ENCODE measurements around the gene CLASRP. TPM values are rescaled to one million over a fixed set of nuclear protein-coding genes. Genes with fewer than 3 reads are reported as not detected.
"Not testable (repeated sequence)": the region's sequence is repeated elsewhere in the genome, so short reads cannot be mapped to it uniquely, and the experiment has no call there.

CLASRP gene
- total and polyA plus RNA-seq, 2 experiments from 2014 or later: 9.2 to 45.1 TPM

DNA sequence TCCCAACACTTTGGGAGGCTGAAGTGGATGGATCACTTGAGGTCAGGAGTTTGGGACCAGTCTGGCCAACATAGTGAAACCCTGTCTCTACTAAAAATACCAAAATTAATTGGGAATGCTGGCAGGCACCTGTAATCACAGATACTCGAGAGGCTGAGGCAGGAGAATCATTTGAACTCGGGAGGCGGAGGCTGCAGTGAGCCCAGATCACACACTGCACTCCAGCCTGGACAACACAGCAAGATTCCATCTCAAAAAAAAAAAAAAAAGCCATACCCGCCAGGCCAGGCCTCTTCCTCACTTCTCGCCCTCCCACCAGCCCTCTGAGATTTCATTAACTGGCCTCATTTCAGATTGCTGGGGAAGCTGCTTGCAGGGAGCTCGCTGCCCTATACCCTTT, 45.3 kb upstream of the CLASRP start:
- Histone ChIP-seq H3K4me1 (ENCODE audit: insufficient read depth) (no peaks in the 10 kb centered on the region), H3K9ac (no peak overlapping the region), H2AFZ (no peak overlapping the region), H3K4me2 (ENCODE audit: unreplicated experiment) (no peak overlapping the region), H3K4me3 (no peak overlapping the region), H3K9me2 (ENCODE audit: insufficient read depth) (no peaks in the 10 kb centered on the region), H3K36me3 (ENCODE audit: low read depth) (no peaks in the 10 kb centered on the region), H3K9me3 (ENCODE audit: low read depth) (no peaks in the 10 kb centered on the region), H3K27me3 (replicated peaks; ENCODE audit: insufficient read depth) (no peaks in the 10 kb centered on the region), H4K20me1 (ENCODE audit: insufficient read depth) (no peaks in the 10 kb centered on the region), H3K79me2 (ENCODE audit: insufficient read depth) (no peaks in the 10 kb centered on the region), H3F3A (ENCODE audit: insufficient read depth) (no peaks in the 10 kb centered on the region), H3K27ac (no peak overlapping the region)
- in situ Hi-C loops (cut with MboI): no loop called here
- no peak for TF ChIP-seq EZH2 (IDR thresholded peaks at IDR 0.05; ENCODE audit: insufficient read depth, poor library complexity, severe bottlenecking)
- no peak for TF ChIP-seq EZH2phosphoT487 (IDR thresholded peaks at IDR 0.05; ENCODE audit: insufficient read depth, low read depth)
- WGBS, 2 experiments (ENCODE audit: low coverage in 1 of 2, low lambda C conversion rate in 2 of 2, missing lambda C conversion rate in 2 of 2): 88 to 91% methylated on average over 6 of the region's 6 CpGs
- no peak for DNase-seq

DNA sequence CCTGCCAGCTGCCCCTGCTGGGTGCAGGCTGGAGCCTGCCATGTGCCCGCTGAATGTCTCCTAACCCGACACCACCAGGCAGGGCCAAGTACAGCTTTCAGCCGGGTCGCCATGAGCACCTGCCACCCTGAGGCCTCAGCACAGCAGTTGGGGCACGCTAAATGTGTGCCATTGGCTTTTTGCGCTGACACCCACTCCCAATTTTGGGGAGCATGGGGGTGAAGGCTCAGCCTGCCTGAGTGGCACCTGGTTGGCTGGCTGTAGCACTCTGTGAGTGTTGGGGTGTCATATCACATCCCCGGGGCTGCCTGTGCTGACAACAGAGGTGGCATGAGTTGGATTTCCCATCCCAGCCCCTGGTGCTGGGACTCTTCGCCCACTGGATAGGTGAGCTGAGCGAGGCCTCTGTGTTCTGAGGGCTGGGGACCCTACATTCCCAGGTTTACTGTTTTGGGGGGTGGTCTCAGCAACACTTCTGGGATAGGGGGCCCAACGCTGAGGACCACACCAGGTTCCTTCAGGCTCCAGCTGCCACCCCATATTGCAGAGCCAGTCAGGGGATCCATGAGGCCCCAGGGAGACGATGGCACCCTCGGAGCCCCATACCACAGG, 44.8 kb upstream of the CLASRP start:
- no peaks in the 10 kb centered on the region for H3K36me3 ChIP-seq (ENCODE audit: low read depth)
- in situ Hi-C loops (cut with MboI): no loop called here
- no peak for TF ChIP-seq EZH2 (IDR thresholded peaks at IDR 0.05; ENCODE audit: insufficient read depth, poor library complexity, severe bottlenecking)
- no peak for TF ChIP-seq EZH2phosphoT487 (IDR thresholded peaks at IDR 0.05; ENCODE audit: insufficient read depth, low read depth)
- no peaks in the 10 kb centered on the region for H3K4me1 ChIP-seq (ENCODE audit: insufficient read depth)
- H2AFZ ChIP-seq: no peak overlapping the region
- no peak overlapping the region for H3K4me3 ChIP-seq
- H4K20me1 ChIP-seq (ENCODE audit: insufficient read depth): no peaks in the 10 kb centered on the region
- no peak overlapping the region for H3K4me2 ChIP-seq (ENCODE audit: unreplicated experiment)
- no peaks in the 10 kb centered on the region for H3F3A ChIP-seq (ENCODE audit: insufficient read depth)
- no peak overlapping the region for H3K9ac ChIP-seq
- no peaks in the 10 kb centered on the region for H3K9me2 ChIP-seq (ENCODE audit: insufficient read depth)
- no peaks in the 10 kb centered on the region for H3K79me2 ChIP-seq (ENCODE audit: insufficient read depth)
- no peak overlapping the region for H3K27ac ChIP-seq
- no peaks in the 10 kb centered on the region for H3K27me3 ChIP-seq (replicated peaks; ENCODE audit: insufficient read depth)
- no peaks in the 10 kb centered on the region for H3K9me3 ChIP-seq (ENCODE audit: low read depth)
- WGBS, 2 experiments (ENCODE audit: low coverage in 1 of 2, low lambda C conversion rate in 2 of 2, missing lambda C conversion rate in 2 of 2): 86 to 88% methylated on average over 12 of the region's 12 CpGs
- no peak for DNase-seq

DNA sequence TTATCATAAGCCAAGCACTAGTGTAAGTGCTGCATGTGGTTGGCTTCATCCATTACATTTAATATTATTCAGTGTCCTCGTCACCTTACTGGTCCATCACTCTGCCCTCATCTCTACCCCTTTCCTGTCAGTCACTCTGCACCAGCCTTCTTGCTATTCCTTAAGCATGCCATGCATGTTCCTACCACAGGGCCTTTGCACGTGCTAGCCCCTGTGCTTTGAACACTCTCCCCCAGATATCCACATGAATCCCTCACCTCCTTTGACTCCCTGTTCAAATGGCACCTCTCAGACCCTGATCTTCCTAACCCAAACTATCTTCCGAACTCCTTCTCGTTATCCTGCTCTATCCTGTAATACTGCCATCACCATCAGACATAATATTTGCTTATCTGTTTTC, 40.8 kb upstream of the CLASRP start:
- in situ Hi-C loops (cut with MboI): no loop called here
- DNase-seq: no peak
- no peaks in the 10 kb centered on the region for H4K20me1 ChIP-seq (ENCODE audit: insufficient read depth)

GRCh38 chr19:44999131-44999925, 39.5 kb upstream of the CLASRP start:
- H3K4me3 ChIP-seq; H3K9me2 ChIP-seq (ENCODE audit: insufficient read depth); H3K4me2 ChIP-seq (ENCODE audit: unreplicated experiment); H2AFZ ChIP-seq; in situ Hi-C loops (cut with MboI); H4K20me1 ChIP-seq (ENCODE audit: insufficient read depth); H3K9me3 ChIP-seq (ENCODE audit: low read depth); H3K27ac ChIP-seq; H3K4me1 ChIP-seq (ENCODE audit: insufficient read depth); H3K36me3 ChIP-seq (ENCODE audit: low read depth); H3K9ac ChIP-seq; H3F3A ChIP-seq (ENCODE audit: insufficient read depth); H3K27me3 ChIP-seq (replicated peaks; ENCODE audit: insufficient read depth); DNase-seq: not testable (repeated sequence)
- peaks cover 10% of the 10 kb centered on the region for H3K79me2 ChIP-seq (ENCODE audit: insufficient read depth)
- 63 to 66% methylated on average over 10 to 12 of the region's 12 CpGs for WGBS, 2 experiments (ENCODE audit: low coverage in 1 of 2, low lambda C conversion rate in 2 of 2, missing lambda C conversion rate in 2 of 2)

More for the DNA sequence above, 40.8 kb upstream of the CLASRP start:
- TF ChIP-seq EZH2 (IDR thresholded peaks at IDR 0.05; ENCODE audit: insufficient read depth, poor library complexity, severe bottlenecking) (no peak), EZH2phosphoT487 (IDR thresholded peaks at IDR 0.05; ENCODE audit: insufficient read depth, low read depth) (no peak)
- Histone ChIP-seq H3K36me3 (ENCODE audit: low read depth) (no peaks in the 10 kb centered on the region), H3K79me2 (ENCODE audit: insufficient read depth) (peaks cover 10% of the 10 kb centered on the region), H3K9me3 (ENCODE audit: low read depth) (no peaks in the 10 kb centered on the region), H3K4me1 (ENCODE audit: insufficient read depth) (0 out of 2 replicates have a peak, but pooled peaks cover 3% of the 10 kb centered on the region), H3K27me3 (replicated peaks; ENCODE audit: insufficient read depth) (no peaks in the 10 kb centered on the region), H3K27ac (no peak overlapping the region), H3K9ac (no peak overlapping the region), H3K4me2 (ENCODE audit: unreplicated experiment) (no peak overlapping the region), H2AFZ (no peak overlapping the region), H3K4me3 (no peak overlapping the region), H3F3A (ENCODE audit: insufficient read depth) (no peaks in the 10 kb centered on the region), H3K9me2 (ENCODE audit: insufficient read depth) (no peaks in the 10 kb centered on the region)
- WGBS, 2 experiments (ENCODE audit: low coverage in 1 of 2, low lambda C conversion rate in 2 of 2, missing lambda C conversion rate in 2 of 2): 74 to 75% methylated on average over 4 of the region's 4 CpGs

DNA sequence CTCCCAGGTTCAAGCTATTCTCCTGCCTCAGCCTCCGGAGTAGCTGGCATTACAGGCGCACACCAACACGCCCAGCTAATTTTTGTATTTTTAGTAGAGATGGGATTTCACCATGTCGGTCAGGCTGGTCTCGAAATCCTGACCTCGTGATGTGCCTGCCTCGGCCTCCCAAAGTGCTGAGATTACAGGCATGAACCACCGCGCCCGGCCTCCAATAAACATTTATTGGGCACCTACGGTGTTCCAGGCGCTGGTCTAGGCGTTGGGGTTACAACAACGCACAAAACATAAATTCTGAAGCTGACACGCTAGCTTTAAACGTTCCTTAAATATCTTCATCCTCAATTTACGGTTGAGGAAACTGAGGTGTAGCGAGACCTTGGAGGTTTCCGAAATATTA, 38.2 kb upstream of the CLASRP start:
- H3K27me3 ChIP-seq (replicated peaks; ENCODE audit: insufficient read depth); H3K9me2 ChIP-seq (ENCODE audit: insufficient read depth); H3K4me1 ChIP-seq (ENCODE audit: insufficient read depth); H3K36me3 ChIP-seq (ENCODE audit: low read depth); H3F3A ChIP-seq (ENCODE audit: insufficient read depth); H3K27ac ChIP-seq; DNase-seq; H4K20me1 ChIP-seq (ENCODE audit: insufficient read depth); in situ Hi-C loops (cut with MboI); H3K9me3 ChIP-seq (ENCODE audit: low read depth): not testable (repeated sequence)
- peaks cover 10% of the 10 kb centered on the region for H3K79me2 ChIP-seq (ENCODE audit: insufficient read depth)
- whole genome bisulfite sequencing, 2 experiments (ENCODE audit: low coverage in 1 of 2, low lambda C conversion rate in 2 of 2, missing lambda C conversion rate in 2 of 2): 47 to 48% methylated on average over 18 to 19 of the region's 19 CpGs
- H3K4me2 ChIP-seq (ENCODE audit: unreplicated experiment): peak overlapping the region; percentile 90
- peak overlapping the region; percentile 70 for H3K4me3 ChIP-seq
- peak overlapping the region; percentile 88 for H2AFZ ChIP-seq
- peak overlapping the region; percentile 66 for H3K9ac ChIP-seq
